ENCODE data around the gene SPTBN1.

- TF ChIP-seq CTCF (conservative IDR thresholded peaks at IDR 0.05; ENCODE audit: low read depth, low read length) (no peak), EZH2phosphoT487 (IDR thresholded peaks at IDR 0.05; ENCODE audit: borderline replicate concordance, low read length) (no peak)
These were observed 122.0 kb downstream of the SPTBN1 start for GRCh38 chr2:54577944-54578647.

All from PC-3 (cell line).